GM23338 (cell line): ENCODE data around the gene HOXA5. TPM values are rescaled to one million over a fixed set of nuclear protein-coding genes. Genes with fewer than 3 reads are reported as not detected.

Source experiments
- ATAC-seq: fragments of 200-7000 bp; cut with Tn5 transposase; 3 replicates; pipeline ENCODE4 v1.9.1; 2020
- DNase-seq: peaks from one replicate; pipeline ENCODE4 v3.0.0-alpha.2; 2015; ENCODE audit warnings: low spot score
- H2AFZ ChIP-seq: fragments of 200-600 bp; sonication (generic); 2 replicates; pipeline ENCODE4 v1.8.0; 2016; ENCODE audit warnings: antibody characterized with exemption, mild to moderate bottlenecking, moderate library complexity
- H3F3A ChIP-seq: fragments of 200-600 bp; sonication (generic); replicated peaks from 2 replicates; pipeline ENCODE4 v1.8.0; 2017; ENCODE audit warnings: antibody characterized with exemption, mixed run types, low read depth
- H3K27ac ChIP-seq: fragments of 200-600 bp; sonication (generic); 2 replicates; pipeline ENCODE4 v1.6.1; 2016; ENCODE audit warnings: low read depth
- H3K27me3 ChIP-seq: fragments of 200-600 bp; sonication (generic); 2 replicates; pipeline ENCODE4 v1.8.0; 2016; ENCODE audit warnings: mild to moderate bottlenecking, mixed run types, moderate library complexity; ENCODE audit not compliant: insufficient read depth
- H3K36me3 ChIP-seq: fragments of 200-600 bp; sonication (generic); 2 replicates; pipeline ENCODE4 v1.8.0; 2016; ENCODE audit warnings: mild to moderate bottlenecking; ENCODE audit not compliant: insufficient read depth
- H3K4me1 ChIP-seq: fragments of 200-600 bp; sonication (generic); 2 replicates; pipeline ENCODE4 v1.8.0; 2016; ENCODE audit warnings: mild to moderate bottlenecking, moderate library complexity; ENCODE audit not compliant: insufficient read depth
- H3K4me2 ChIP-seq: fragments of 200-600 bp; sonication (generic); 2 replicates; pipeline ENCODE4 v1.7.1; 2017; ENCODE audit warnings: mixed run types
- H3K4me3 ChIP-seq: fragments of 200-600 bp; sonication (generic); 2 replicates; pipeline ENCODE4 v1.6.1; 2016; ENCODE audit warnings: mixed run types
- H3K79me2 ChIP-seq: fragments of 200-600 bp; sonication (generic); replicated peaks from 2 replicates; pipeline ENCODE4 v1.8.0; 2017; ENCODE audit warnings: mild to moderate bottlenecking; ENCODE audit not compliant: insufficient read depth
- H3K9me2 ChIP-seq: fragments of 200-600 bp; sonication (generic); 2 replicates; pipeline ENCODE4 v1.8.0; 2017; ENCODE audit not compliant: insufficient read depth
- H4K20me1 ChIP-seq: fragments of 200-600 bp; sonication (generic); replicated peaks from 2 replicates; pipeline ENCODE4 v1.8.0; 2017; ENCODE audit warnings: mild to moderate bottlenecking; ENCODE audit not compliant: insufficient read depth
- H3K27ac Mint-ChIP-seq: 2 replicates; pipeline ENCODE4 v1.8.0; 2020; ENCODE audit warnings: inconsistent platforms, mild to moderate bottlenecking, moderate library complexity, mixed read lengths
- H3K27me3 Mint-ChIP-seq: 3 replicates; pipeline ENCODE4 v1.8.0; 2022; ENCODE audit warnings: low read depth, mild to moderate bottlenecking, moderate library complexity, mixed read lengths, inconsistent platforms; ENCODE audit not compliant: insufficient read depth, poor library complexity
- H3K36me3 Mint-ChIP-seq: 3 replicates; pipeline ENCODE4 v1.8.0; 2021; ENCODE audit warnings: low read depth, mild to moderate bottlenecking, inconsistent platforms, moderate library complexity, mixed read lengths
- H3K4me1 Mint-ChIP-seq: 3 replicates; pipeline ENCODE4 v1.8.0; 2020; ENCODE audit warnings: mild to moderate bottlenecking, inconsistent platforms, mixed read lengths
- H3K4me3 Mint-ChIP-seq: 3 replicates; pipeline ENCODE4 v1.8.0; 2021; ENCODE audit warnings: moderate library complexity, mild to moderate bottlenecking, inconsistent platforms, mixed read lengths
- H3K9me3 Mint-ChIP-seq: 3 replicates; pipeline ENCODE4 v1.8.0; 2020; ENCODE audit warnings: moderate library complexity, mild to moderate bottlenecking, inconsistent platforms, mixed read lengths
- EZH2 ChIP-seq: fragments of 200-600 bp; sonication (generic); IDR thresholded peaks from one replicate; pipeline ENCODE4 v1.8.0; 2017; ENCODE audit warnings: antibody characterized with exemption, mild to moderate bottlenecking, low read depth; ENCODE audit not compliant: unreplicated experiment
- EZH2phosphoT487 ChIP-seq: fragments of 200-600 bp; sonication (generic); IDR thresholded peaks from one replicate; pipeline ENCODE4 v1.8.1; 2018; ENCODE audit warnings: antibody characterized with exemption; ENCODE audit not compliant: unreplicated experiment
- JUNB ChIP-seq: IDR thresholded peaks from one replicate; pipeline ENCODE4 v1.6.1; 2016; ENCODE audit warnings: antibody characterized with exemption; ENCODE audit not compliant: unreplicated experiment
- polyA plus RNA-seq: library from polyadenylated mRNA; unstranded; fragments of >200 nt; fragmentation: Nextera tagmentation; extraction: Ambion mirVana; gene quantifications from 2 replicates; pipeline ENCODE4 v1.2.1, GENCODE V29; 2016
- total RNA-seq: library from RNA; depleted of rRNA; stranded (reverse); fragments of >200 nt; shearing (Covaris generic); gene quantifications from 2 replicates; pipeline ENCODE4 v1.2.3, GENCODE V29; 2014
- TF ChIP-seq, protein P1 (sequence below), 2 experiments: fragments of 200-600 bp in 1 of 2; sonication (generic) in 1 of 2; conservative IDR thresholded peaks; 2 replicates each; pipeline versions ENCODE4 v1.5.1 to v1.6.1; 2016 to 2017; ENCODE audit warnings: antibody characterized with exemption in 2 of 2, low read depth in 2 of 2, mild to moderate bottlenecking in 2 of 2, moderate library complexity in 1 of 2
- TF ChIP-seq, protein P2 (sequence below): fragments of 250-450 bp; sonication (Bioruptor Pico); IDR thresholded peaks from 2 replicates; pipeline ENCODE4 v1.5.0; 2020; ENCODE audit warnings: mild to moderate bottlenecking, moderate library complexity

HOXA5 gene
- total and polyA plus RNA-seq, 2 experiments from 2014 or later: not detected

DNA sequence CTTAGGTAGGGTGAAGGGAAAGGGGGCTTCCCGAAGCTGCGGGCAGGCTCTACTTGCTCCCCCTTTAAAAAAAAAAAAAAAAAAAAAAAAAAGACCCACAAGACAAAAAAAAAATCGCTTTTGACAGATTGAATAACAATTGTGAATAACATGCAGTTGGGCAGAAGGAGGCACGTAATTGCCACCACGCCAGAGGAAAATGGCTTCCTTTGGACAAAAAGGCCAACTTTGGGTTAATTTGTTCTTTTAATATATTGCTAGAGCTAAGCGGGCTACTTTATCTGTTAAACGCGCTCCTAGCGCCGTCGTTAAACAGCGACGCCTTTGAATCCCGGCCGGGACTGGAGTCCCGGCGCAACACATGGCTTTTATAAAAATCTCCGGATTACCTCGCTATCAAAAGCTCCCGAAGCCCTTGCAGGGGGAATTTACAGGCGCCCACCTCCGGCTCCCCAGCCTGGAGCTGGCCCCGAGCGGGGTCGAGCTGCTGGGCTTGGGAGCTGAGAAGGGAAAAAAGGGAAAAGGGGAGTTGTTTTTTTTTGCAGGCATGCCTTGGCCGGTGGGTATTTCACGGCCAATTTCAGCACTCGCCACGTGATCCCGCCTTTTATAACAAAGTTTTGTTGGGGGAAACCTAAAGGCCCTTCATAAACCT, 40.3 kb upstream of the HOXA5 start (continued):
- TF ChIP-seq, protein P1, sequence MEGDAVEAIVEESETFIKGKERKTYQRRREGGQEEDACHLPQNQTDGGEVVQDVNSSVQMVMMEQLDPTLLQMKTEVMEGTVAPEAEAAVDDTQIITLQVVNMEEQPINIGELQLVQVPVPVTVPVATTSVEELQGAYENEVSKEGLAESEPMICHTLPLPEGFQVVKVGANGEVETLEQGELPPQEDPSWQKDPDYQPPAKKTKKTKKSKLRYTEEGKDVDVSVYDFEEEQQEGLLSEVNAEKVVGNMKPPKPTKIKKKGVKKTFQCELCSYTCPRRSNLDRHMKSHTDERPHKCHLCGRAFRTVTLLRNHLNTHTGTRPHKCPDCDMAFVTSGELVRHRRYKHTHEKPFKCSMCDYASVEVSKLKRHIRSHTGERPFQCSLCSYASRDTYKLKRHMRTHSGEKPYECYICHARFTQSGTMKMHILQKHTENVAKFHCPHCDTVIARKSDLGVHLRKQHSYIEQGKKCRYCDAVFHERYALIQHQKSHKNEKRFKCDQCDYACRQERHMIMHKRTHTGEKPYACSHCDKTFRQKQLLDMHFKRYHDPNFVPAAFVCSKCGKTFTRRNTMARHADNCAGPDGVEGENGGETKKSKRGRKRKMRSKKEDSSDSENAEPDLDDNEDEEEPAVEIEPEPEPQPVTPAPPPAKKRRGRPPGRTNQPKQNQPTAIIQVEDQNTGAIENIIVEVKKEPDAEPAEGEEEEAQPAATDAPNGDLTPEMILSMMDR (conservative IDR thresholded peaks at IDR 0.05; ENCODE audit: low read depth in 2 of 2): no peak
- TF ChIP-seq, protein P2, sequence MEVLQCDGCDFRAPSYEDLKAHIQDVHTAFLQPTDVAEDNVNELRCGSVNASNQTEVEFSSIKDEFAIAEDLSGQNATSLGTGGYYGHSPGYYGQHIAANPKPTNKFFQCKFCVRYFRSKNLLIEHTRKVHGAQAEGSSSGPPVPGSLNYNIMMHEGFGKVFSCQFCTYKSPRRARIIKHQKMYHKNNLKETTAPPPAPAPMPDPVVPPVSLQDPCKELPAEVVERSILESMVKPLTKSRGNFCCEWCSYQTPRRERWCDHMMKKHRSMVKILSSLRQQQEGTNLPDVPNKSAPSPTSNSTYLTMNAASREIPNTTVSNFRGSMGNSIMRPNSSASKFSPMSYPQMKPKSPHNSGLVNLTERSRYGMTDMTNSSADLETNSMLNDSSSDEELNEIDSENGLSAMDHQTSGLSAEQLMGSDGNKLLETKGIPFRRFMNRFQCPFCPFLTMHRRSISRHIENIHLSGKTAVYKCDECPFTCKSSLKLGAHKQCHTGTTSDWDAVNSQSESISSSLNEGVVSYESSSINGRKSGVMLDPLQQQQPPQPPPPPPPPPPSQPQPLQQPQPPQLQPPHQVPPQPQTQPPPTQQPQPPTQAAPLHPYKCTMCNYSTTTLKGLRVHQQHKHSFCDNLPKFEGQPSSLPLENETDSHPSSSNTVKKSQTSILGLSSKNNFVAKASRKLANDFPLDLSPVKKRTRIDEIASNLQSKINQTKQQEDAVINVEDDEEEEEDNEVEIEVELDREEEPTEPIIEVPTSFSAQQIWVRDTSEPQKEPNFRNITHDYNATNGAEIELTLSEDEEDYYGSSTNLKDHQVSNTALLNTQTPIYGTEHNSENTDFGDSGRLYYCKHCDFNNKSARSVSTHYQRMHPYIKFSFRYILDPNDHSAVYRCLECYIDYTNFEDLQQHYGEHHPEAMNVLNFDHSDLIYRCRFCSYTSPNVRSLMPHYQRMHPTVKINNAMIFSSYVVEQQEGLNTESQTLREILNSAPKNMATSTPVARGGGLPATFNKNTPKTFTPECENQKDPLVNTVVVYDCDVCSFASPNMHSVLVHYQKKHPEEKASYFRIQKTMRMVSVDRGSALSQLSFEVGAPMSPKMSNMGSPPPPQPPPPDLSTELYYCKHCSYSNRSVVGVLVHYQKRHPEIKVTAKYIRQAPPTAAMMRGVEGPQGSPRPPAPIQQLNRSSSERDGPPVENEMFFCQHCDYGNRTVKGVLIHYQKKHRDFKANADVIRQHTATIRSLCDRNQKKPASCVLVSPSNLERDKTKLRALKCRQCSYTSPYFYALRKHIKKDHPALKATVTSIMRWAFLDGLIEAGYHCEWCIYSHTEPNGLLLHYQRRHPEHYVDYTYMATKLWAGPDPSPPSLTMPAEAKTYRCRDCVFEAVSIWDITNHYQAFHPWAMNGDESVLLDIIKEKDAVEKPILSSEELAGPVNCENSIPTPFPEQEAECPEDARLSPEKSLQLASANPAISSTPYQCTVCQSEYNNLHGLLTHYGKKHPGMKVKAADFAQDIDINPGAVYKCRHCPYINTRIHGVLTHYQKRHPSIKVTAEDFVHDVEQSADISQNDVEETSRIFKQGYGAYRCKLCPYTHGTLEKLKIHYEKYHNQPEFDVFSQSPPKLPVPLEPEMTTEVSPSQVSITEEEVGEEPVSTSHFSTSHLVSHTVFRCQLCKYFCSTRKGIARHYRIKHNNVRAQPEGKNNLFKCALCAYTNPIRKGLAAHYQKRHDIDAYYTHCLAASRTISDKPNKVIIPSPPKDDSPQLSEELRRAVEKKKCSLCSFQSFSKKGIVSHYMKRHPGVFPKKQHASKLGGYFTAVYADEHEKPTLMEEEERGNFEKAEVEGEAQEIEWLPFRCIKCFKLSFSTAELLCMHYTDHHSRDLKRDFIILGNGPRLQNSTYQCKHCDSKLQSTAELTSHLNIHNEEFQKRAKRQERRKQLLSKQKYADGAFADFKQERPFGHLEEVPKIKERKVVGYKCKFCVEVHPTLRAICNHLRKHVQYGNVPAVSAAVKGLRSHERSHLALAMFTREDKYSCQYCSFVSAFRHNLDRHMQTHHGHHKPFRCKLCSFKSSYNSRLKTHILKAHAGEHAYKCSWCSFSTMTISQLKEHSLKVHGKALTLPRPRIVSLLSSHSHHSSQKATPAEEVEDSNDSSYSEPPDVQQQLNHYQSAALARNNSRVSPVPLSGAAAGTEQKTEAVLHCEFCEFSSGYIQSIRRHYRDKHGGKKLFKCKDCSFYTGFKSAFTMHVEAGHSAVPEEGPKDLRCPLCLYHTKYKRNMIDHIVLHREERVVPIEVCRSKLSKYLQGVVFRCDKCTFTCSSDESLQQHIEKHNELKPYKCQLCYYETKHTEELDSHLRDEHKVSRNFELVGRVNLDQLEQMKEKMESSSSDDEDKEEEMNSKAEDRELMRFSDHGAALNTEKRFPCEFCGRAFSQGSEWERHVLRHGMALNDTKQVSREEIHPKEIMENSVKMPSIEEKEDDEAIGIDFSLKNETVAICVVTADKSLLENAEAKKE (CRISPR knock-in tag): no peak

DNA sequence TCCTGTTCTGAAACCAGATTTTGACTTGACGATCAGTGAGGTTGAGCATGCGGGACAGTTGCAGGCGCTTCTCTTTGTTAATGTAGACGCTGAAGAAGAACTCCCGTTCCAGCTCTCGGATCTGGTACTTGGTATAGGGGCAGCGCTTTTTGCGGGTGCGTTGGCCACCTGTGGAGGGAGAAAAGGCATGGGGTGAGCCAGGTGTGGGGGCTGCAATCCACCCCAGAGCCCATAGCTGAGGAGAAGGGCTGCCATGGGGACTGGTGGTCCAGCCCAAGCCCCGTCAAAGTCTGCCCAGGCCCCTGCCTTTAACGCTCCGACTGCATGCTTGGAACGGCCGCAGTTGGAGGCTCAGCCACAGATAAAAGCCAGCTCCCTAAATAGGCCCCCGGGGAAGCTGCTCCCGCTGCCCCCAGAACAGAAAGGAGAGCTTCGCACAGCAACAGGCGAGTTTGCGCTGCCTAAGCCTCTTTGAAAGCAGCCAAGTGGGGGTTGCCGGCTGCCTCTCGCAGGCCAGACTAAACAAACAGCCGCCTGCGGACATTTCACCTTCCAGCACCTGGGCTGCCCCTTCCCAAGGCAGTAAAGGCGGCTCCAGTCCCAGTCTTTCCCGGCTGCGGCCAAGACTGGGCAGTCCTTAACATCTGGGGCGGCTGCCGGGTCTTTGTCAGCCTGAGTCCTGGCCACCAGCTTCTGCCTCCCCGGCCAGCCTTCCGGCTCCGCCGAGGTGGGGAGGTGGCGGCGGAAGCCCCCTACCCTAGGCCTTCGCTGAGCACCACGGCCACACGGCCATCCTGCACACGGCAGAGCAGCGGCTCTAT, 39.6 kb upstream of the HOXA5 start:
- Mint-ChIP-seq H3K27me3 (peaks cover 100% of the 10 kb centered on the region), H3K27ac (no peak overlapping the region), H3K4me3 (no peak overlapping the region), H3K4me1 (peaks cover 39% of the 10 kb centered on the region), H3K36me3 (no peaks in the 10 kb centered on the region), H3K9me3 (peaks cover 7% of the 10 kb centered on the region; the same call in 2 of the 3 replicates)
- no peaks in the 10 kb centered on the region for H3K36me3 ChIP-seq
- TF ChIP-seq, protein P1 (conservative IDR thresholded peaks at IDR 0.05; ENCODE audit: low read depth in 2 of 2): no peak
- TF ChIP-seq JUNB (no peak), EZH2phosphoT487 (peak; percentile 76), EZH2 (peak; percentile 88)
- H4K20me1 ChIP-seq: peaks cover 63% of the 10 kb centered on the region
- H3K79me2 ChIP-seq: no peaks in the 10 kb centered on the region
- H3K4me1 ChIP-seq: peaks cover 62% of the 10 kb centered on the region
- ATAC-seq (peak; percentile 49), DNase-seq (peak; percentile 75)
- H3F3A ChIP-seq: peaks cover 54% of the 10 kb centered on the region
- no peaks in the 10 kb centered on the region for H3K9me2 ChIP-seq
- peaks cover 100% of the 10 kb centered on the region for H3K27me3 ChIP-seq
- no peak overlapping the region for H3K27ac ChIP-seq
- H3K4me2 ChIP-seq: peak overlapping the region; percentile 72
- no peak overlapping the region for H2AFZ ChIP-seq
- H3K4me3 ChIP-seq: peak overlapping the region; percentile 44; the same call in 1 of the 2 replicates
